Tibial nerve (tissue), 4 donors: ENCODE data around the gene CMTM8.

ENCODE experiments used
- CTCF ChIP-seq, 5 experiments: fragments of 200-600 bp in 3 of 5; fragments of 450-650 bp in 2 of 5; sonication (generic) in 3 of 5; IDR thresholded peaks; one replicate each; pipeline ENCODE4 v1.5.1; 2016 to 2019; ENCODE audit warnings: antibody characterized with exemption in 5 of 5, mild to moderate bottlenecking in 3 of 5, moderate library complexity in 2 of 5
- EP300 ChIP-seq, 2 donors: sonication (generic); formaldehyde crosslinking; IDR thresholded peaks; one replicate each; pipeline ENCODE4 v1.6.1; 2017; ENCODE audit warnings: antibody characterized with exemption in 2 of 2, mild to moderate bottlenecking in 1 of 2
- POLR2A ChIP-seq, 2 donors: fragments of 450-650 bp; IDR thresholded peaks; one replicate each; pipeline ENCODE4 v1.6.1; 2017; ENCODE audit warnings: antibody characterized with exemption in 2 of 2, mild to moderate bottlenecking in 2 of 2, moderate library complexity in 2 of 2

GRCh38 chr3:32222950-32223349 is 15.5 kb upstream of the CMTM8 start:
- TF ChIP-seq CTCF (IDR thresholded peaks at IDR 0.05), result no peak
- no peak for TF ChIP-seq POLR2A (IDR thresholded peaks at IDR 0.05)
- no peak for TF ChIP-seq EP300 (IDR thresholded peaks at IDR 0.05)
